ENCODE measurements around the gene GNG7.

DNA sequence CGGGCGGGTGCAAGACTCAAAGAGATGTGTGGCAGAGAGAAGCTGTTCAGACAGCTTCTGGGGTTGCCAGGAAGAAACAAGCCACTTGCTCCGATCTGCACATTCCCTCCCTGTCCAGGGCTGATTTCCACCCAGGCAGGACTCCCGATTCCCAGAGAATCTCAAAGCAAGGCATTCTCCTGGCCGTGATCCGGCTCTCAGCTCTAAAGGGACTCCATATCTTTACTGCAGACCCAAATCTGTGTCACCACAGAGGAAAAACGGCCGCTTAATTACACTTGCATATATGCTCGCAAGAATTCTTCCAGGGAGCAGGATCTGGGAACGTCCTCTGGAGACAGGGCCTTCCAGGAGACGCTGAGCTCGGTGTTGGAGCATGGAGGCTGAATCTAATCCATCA, 25.7 kb downstream of the GNG7 start:
- no peak for TF ChIP-seq CTCF (conservative IDR thresholded peaks at IDR 0.05 in 1 of 2, IDR thresholded peaks at IDR 0.05 in 1 of 2; ENCODE audit: extremely low read depth in 1 of 2, insufficient read depth in 1 of 2, low read depth in 1 of 2, low read length in 2 of 2)
- no peak for TF ChIP-seq EZH2 (IDR thresholded peaks at IDR 0.05; ENCODE audit: borderline replicate concordance, low read length)

Data from mammary epithelial cell (primary cell).